Esophagus muscularis mucosa (tissue), 4 donors: ENCODE measurements around the gene REPS2. TPM values are rescaled to one million over a fixed set of nuclear protein-coding genes. Genes with fewer than 3 reads are reported as not detected.

Source experiments
- DNase-seq: peaks from one replicate; pipeline ENCODE4 v3.0.0-alpha.2; 2017; ENCODE audit errors: extremely low spot score
- H3K27ac ChIP-seq, 4 donors: fragments of 200-600 bp; sonication (generic); replicated peaks in 1 of 4; 1 replicate in 3 of 4; 2 replicates in 1 of 4; pipeline ENCODE4 v1.5.1; 2016 to 2019; ENCODE audit warnings: mild to moderate bottlenecking in 1 of 4
- H3K27me3 ChIP-seq, 4 donors: fragments of 200-600 bp; sonication (generic); one replicate each; pipeline versions ENCODE4 v1.5.1 to v1.6.0; 2016 to 2019
- H3K36me3 ChIP-seq, 4 donors: fragments of 200-600 bp; sonication (generic); one replicate each; pipeline ENCODE4 v1.5.1; 2016 to 2019
- H3K4me1 ChIP-seq, 4 donors: fragments of 200-600 bp; sonication (generic); one replicate each; pipeline ENCODE4 v1.5.1; 2016 to 2019
- H3K4me3 ChIP-seq, 4 donors: fragments of 200-600 bp; sonication (generic); 1 replicate in 2 of 4; 2 replicates in 2 of 4; pipeline ENCODE4 v1.5.1; 2016 to 2019; ENCODE audit warnings: mild to moderate bottlenecking in 4 of 4, moderate library complexity in 1 of 4
- H3K9me3 ChIP-seq, 4 donors: fragments of 200-600 bp; sonication (generic); 1 replicate in 3 of 4; 2 replicates in 1 of 4; pipeline ENCODE4 v1.5.1; 2016 to 2019
- CTCF ChIP-seq, 3 experiments: fragments of 200-600 bp in 2 of 3; fragments of 450-650 bp in 1 of 3; sonication (generic) in 2 of 3; IDR thresholded peaks; one replicate each; pipeline ENCODE4 v1.5.1; 2017 to 2019; ENCODE audit warnings: antibody characterized with exemption in 3 of 3, mild to moderate bottlenecking in 2 of 3, moderate library complexity in 1 of 3
- EP300 ChIP-seq: sonication (generic); formaldehyde crosslinking; IDR thresholded peaks from one replicate; pipeline ENCODE4 v1.6.1; 2017; ENCODE audit warnings: antibody characterized with exemption
- POLR2A ChIP-seq: fragments of 450-650 bp; IDR thresholded peaks from one replicate; pipeline ENCODE4 v1.6.1; 2017; ENCODE audit warnings: antibody characterized with exemption, moderate library complexity, mild to moderate bottlenecking, low read depth
- POLR2AphosphoS5 ChIP-seq, 2 donors: sonication (generic); formaldehyde crosslinking; IDR thresholded peaks; one replicate each; pipeline ENCODE4 v1.6.1; 2017; ENCODE audit warnings: antibody characterized with exemption in 2 of 2
- WGBS: methylation state at CpG from one replicate; pipeline ENCODE4 v1.1.5; 2018; 5-methylcytosine and 5-hydroxymethylcytosine counted together
- intact Hi-C: fragments of 100-400 bp; cut with DNase I; formaldehyde crosslinking; loops from one replicate; pipeline ENCODE4 v1.15.1; 2023
- total RNA-seq, 4 donors: library from RNA; depleted of rRNA; stranded (reverse); fragments of >200 nt; gene quantifications; one replicate each; pipeline versions ENCODE4 v1.1.0 to v1.2.1, GENCODE V29; 2016

REPS2 gene
- total RNA-seq, 4 donors from 2014 or later, result 26.4 to 49.0 (median 33.2) TPM

- no peak overlapping the region for H3K4me3 ChIP-seq
- H3K9me3 ChIP-seq, result no peaks in the 10 kb centered on the region
- intact Hi-C loops, result no loop called here
- no peaks in the 10 kb centered on the region for H3K36me3 ChIP-seq
- WGBS, result 80% methylated on average over 5 of the region's 5 CpGs
- no peaks in the 10 kb centered on the region for H3K4me1 ChIP-seq
- no peak for TF ChIP-seq EP300
- no peak for TF ChIP-seq POLR2AphosphoS5 (IDR thresholded peaks at IDR 0.05)
- no peak for TF ChIP-seq CTCF (IDR thresholded peaks at IDR 0.05)
- TF ChIP-seq POLR2A, result no peak
- no peaks in the 10 kb centered on the region for H3K27me3 ChIP-seq
- DNase-seq, result no peak
- no peak overlapping the region for H3K27ac ChIP-seq
Measured at GRCh38 chrX:17065100-17065499, 118.6 kb downstream of the REPS2 start.

- intact Hi-C loops, result no loop called here
- Histone ChIP-seq H3K4me1 (no peaks in the 10 kb centered on the region), H3K9me3 (no peaks in the 10 kb centered on the region), H3K4me3 (no peak overlapping the region), H3K27ac (no peak overlapping the region), H3K27me3 (no peaks in the 10 kb centered on the region), H3K36me3 (no peaks in the 10 kb centered on the region)
- TF ChIP-seq POLR2A (no peak), CTCF (IDR thresholded peaks at IDR 0.05) (no peak), EP300 (no peak), POLR2AphosphoS5 (IDR thresholded peaks at IDR 0.05) (no peak)
- no peak for DNase-seq
- WGBS, result 58% methylated on average over 1 of the region's 1 CpG
Measured at GRCh38 chrX:17067534-17067933, 121.1 kb downstream of the REPS2 start.

- peaks cover 0 to 7% (median 1%) of the 10 kb centered on the region in 4 donors for H3K4me1 ChIP-seq
- H3K4me3 ChIP-seq, result no peak overlapping the region
- 57% methylated on average over 2 of the region's 2 CpGs for WGBS
- TF ChIP-seq CTCF (IDR thresholded peaks at IDR 0.05) (no peak), POLR2A (no peak), POLR2AphosphoS5 (IDR thresholded peaks at IDR 0.05) (no peak), EP300 (no peak)
- H3K9me3 ChIP-seq, result no peaks in the 10 kb centered on the region
- intact Hi-C loops, result no loop called here
- no peaks in the 10 kb centered on the region for H3K36me3 ChIP-seq
- H3K27ac ChIP-seq, result no peak overlapping the region
- DNase-seq, result no peak
- H3K27me3 ChIP-seq, result no peaks in the 10 kb centered on the region
Measured at GRCh38 chrX:17072301-17072700, 125.8 kb downstream of the REPS2 start.

GRCh38 chrX:17072721-17073230 is 126.3 kb downstream of the REPS2 start:
- no peaks in the 10 kb centered on the region for H3K9me3 ChIP-seq
- no peak for DNase-seq
- no peak overlapping the region for H3K4me3 ChIP-seq
- H3K36me3 ChIP-seq, result no peaks in the 10 kb centered on the region
- TF ChIP-seq POLR2AphosphoS5 (IDR thresholded peaks at IDR 0.05) (no peak), EP300 (no peak), CTCF (IDR thresholded peaks at IDR 0.05) (no peak), POLR2A (no peak)
- intact Hi-C loops, result no loop called here
- no peak overlapping the region for H3K27ac ChIP-seq
- H3K27me3 ChIP-seq, result no peaks in the 10 kb centered on the region
- peaks cover 0 to 11% (median 6%) of the 10 kb centered on the region in 4 donors for H3K4me1 ChIP-seq
- 57% methylated on average over 3 of the region's 3 CpGs for WGBS

- Histone ChIP-seq H3K4me1 (peaks cover 2 to 20% (median 16%) of the 10 kb centered on the region in 4 donors), H3K36me3 (no peaks in the 10 kb centered on the region), H3K9me3 (no peaks in the 10 kb centered on the region), H3K27ac (no peak overlapping the region), H3K4me3 (no peak overlapping the region), H3K27me3 (no peaks in the 10 kb centered on the region)
- DNase-seq, result no peak
- intact Hi-C loops, result no loop called here
- TF ChIP-seq POLR2AphosphoS5 (IDR thresholded peaks at IDR 0.05), result no peak
- TF ChIP-seq CTCF (IDR thresholded peaks at IDR 0.05), result no peak
- TF ChIP-seq EP300, result no peak
- TF ChIP-seq POLR2A, result no peak
- WGBS, result 64% methylated on average over 2 of the region's 2 CpGs
Measured at GRCh38 chrX:17075004-17075403, 128.5 kb downstream of the REPS2 start.
